ENCODE results near the gene GUF1. TPM values are rescaled to one million over a fixed set of nuclear protein-coding genes. Genes with fewer than 3 reads are reported as not detected.

Gene GUF1
- total RNA-seq, 2 experiments from 2014 or later: 16.7 to 21.1 TPM

DNA sequence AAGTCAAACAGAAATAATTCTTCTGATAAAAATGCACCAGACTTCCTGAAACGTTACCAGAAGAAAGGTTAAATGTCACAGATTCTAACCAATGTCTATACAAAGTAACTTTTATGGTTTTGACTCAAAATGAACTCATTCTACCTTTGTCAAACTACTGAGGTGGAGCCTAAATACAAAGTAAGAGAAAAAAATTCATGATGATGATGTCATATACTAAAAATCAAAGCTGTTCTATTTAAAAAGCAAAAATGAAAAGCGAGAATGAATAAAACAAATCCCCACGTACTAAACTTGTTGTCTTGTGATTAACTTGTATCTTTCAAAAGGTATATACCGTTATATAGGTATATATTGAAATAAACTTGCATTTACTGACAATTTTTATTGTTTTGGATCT is 26.5 kb downstream of the GUF1 start:
- H3K9me3 ChIP-seq (ENCODE audit: control insufficient read depth in 1 of 2, insufficient read depth in 1 of 2, low read length in 2 of 2): no peaks in the 10 kb centered on the region
- no peaks in the 10 kb centered on the region for H3K4me1 ChIP-seq (ENCODE audit: insufficient read depth, low read length)
- no peak overlapping the region for H3K27ac ChIP-seq (ENCODE audit: low read depth in 1 of 2, low read length in 2 of 2)
- H3K4me1 Mint-ChIP-seq (ENCODE audit: low read depth): peaks cover 9% of the 10 kb centered on the region
- H3K36me3 Mint-ChIP-seq (ENCODE audit: low read depth): peaks cover 64% of the 10 kb centered on the region
- POLR2A ChIA-PET: interaction anchor here (0.6 kb wide), 1 partner anchor 11 kb away, joined by 3 read pairs; no protein-coding TSS in a partner anchor
- no peak for DNase-seq
- peaks cover 51% of the 10 kb centered on the region for H3K36me3 ChIP-seq (ENCODE audit: insufficient read depth, low read length)
- CTCF ChIA-PET: interaction anchor here (1.3 kb wide), 1 partner anchor 27 kb away, joined by 4 read pairs; the partner anchor contains the start of gene GUF1
- H3K27ac Mint-ChIP-seq: no peak overlapping the region
- intact Hi-C loops (cut with DNase I, micrococcal nuclease): no loop called here
- no peak for ATAC-seq (ENCODE audit: poor library complexity)
- H3K27me3 ChIP-seq (ENCODE audit: control insufficient read depth in 1 of 2, insufficient read depth in 2 of 2, low read length in 2 of 2): no peaks in the 10 kb centered on the region
- no peaks in the 10 kb centered on the region for H3K27me3 Mint-ChIP-seq
- H3K4me3 ChIP-seq (ENCODE audit: low read length): no peak overlapping the region
- no peaks in the 10 kb centered on the region for H3K9me3 Mint-ChIP-seq
- no peak overlapping the region for H3K4me3 Mint-ChIP-seq
- TF ChIP-seq CTCF (IDR thresholded peaks at IDR 0.05): no peak

DNA sequence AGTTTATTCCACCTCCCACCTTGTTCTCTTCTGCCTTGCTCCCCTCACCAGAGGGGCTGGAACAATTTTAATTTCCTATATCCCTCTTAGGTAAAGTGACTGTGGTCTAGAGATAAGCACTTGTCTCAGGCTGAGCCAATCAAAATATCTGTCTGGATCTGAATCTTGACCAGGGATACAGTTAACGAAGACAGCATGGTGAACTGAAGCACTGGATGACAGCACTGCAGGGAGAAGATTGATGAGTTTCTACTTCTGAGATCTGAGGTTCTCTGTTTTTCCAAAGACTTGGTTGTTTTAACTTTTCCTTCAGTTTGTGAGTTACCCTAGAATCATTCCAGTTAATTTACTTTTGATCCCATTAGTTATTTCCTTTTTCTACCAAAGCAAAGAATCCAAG is 34.9 kb downstream of the GUF1 start:
- intact Hi-C loops (cut with DNase I, micrococcal nuclease): no loop called here
- H3K27ac Mint-ChIP-seq: no peak overlapping the region
- H3K4me3 Mint-ChIP-seq: no peak overlapping the region
- no peak for DNase-seq
- no peaks in the 10 kb centered on the region for H3K9me3 Mint-ChIP-seq
- Histone ChIP-seq H3K36me3 (ENCODE audit: insufficient read depth, low read length) (peaks cover 5% of the 10 kb centered on the region), H3K27ac (ENCODE audit: low read depth in 1 of 2, low read length in 2 of 2) (no peak overlapping the region), H3K9me3 (ENCODE audit: control insufficient read depth in 1 of 2, insufficient read depth in 1 of 2, low read length in 2 of 2) (no peaks in the 10 kb centered on the region), H3K27me3 (ENCODE audit: control insufficient read depth in 1 of 2, insufficient read depth in 2 of 2, low read length in 2 of 2) (no peaks in the 10 kb centered on the region), H3K4me1 (ENCODE audit: insufficient read depth, low read length) (no peaks in the 10 kb centered on the region), H3K4me3 (ENCODE audit: low read length) (no peak overlapping the region)
- TF ChIP-seq CTCF (IDR thresholded peaks at IDR 0.05): no peak
- H3K4me1 Mint-ChIP-seq (ENCODE audit: low read depth): peaks cover 18% of the 10 kb centered on the region
- no peak for ATAC-seq (ENCODE audit: poor library complexity)
- POLR2A ChIA-PET: no interaction called here
- H3K36me3 Mint-ChIP-seq (ENCODE audit: low read depth): peaks cover 25% of the 10 kb centered on the region
- CTCF ChIA-PET: no interaction called here
- H3K27me3 Mint-ChIP-seq: no peaks in the 10 kb centered on the region

GRCh38 chr4:44716597-44716996 is 38.4 kb downstream of the GUF1 start:
- Mint-ChIP-seq H3K4me3 (no peak overlapping the region), H3K27ac (no peak overlapping the region), H3K4me1 (ENCODE audit: low read depth) (peaks cover 43% of the 10 kb centered on the region), H3K27me3 (no peaks in the 10 kb centered on the region), H3K9me3 (no peaks in the 10 kb centered on the region), H3K36me3 (ENCODE audit: low read depth) (peaks cover 25% of the 10 kb centered on the region)
- Histone ChIP-seq H3K27ac (ENCODE audit: low read depth in 1 of 2, low read length in 2 of 2) (no peak overlapping the region), H3K4me3 (ENCODE audit: low read length) (no peak overlapping the region), H3K27me3 (ENCODE audit: control insufficient read depth in 1 of 2, insufficient read depth in 2 of 2, low read length in 2 of 2) (no peaks in the 10 kb centered on the region), H3K36me3 (ENCODE audit: insufficient read depth, low read length) (peaks cover 5% of the 10 kb centered on the region), H3K4me1 (ENCODE audit: insufficient read depth, low read length) (no peaks in the 10 kb centered on the region), H3K9me3 (ENCODE audit: control insufficient read depth in 1 of 2, insufficient read depth in 1 of 2, low read length in 2 of 2) (no peaks in the 10 kb centered on the region)
- no peak for TF ChIP-seq CTCF (IDR thresholded peaks at IDR 0.05)
- intact Hi-C loops (cut with DNase I, micrococcal nuclease): no loop called here
- ChIA-PET CTCF (no interaction called here), POLR2A (interaction anchor here (0.6 to 3.0 kb wide), 3 partner anchors 8 to 38 kb away, joined by 3 to 11 read pairs (median 6); partner anchors contain the start of genes GNPDA2 and GUF1)
- DNase-seq (no peak), ATAC-seq (ENCODE audit: poor library complexity) (no peak)
